Measurements from ENCODE around the gene GRIK4.

The GRIK4 gene

DNA sequence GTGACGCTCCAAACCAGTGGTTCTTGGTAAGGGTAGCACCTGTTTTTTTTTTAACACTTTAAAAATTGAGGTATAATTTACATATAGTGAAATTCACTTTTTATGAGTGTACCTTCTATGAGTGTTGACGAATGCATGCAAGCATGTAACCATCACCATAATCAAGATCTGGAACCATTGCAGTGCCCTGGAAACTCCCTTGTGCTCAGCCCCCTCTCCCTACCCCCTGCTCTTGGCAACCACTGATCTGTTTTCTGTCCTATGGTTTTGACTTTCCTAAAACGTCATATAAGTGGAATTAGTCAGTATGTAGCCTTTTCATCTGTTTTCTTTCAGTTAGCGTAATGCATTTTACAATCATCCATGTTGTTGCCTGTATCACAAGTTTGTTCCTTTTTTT lies 212.2 kb downstream of the GRIK4 start:
- H3K4me1 ChIP-seq (ENCODE audit: insufficient read depth, low read length): 0 out of 2 replicates have a peak, but pooled peaks cover 9% of the 10 kb centered on the region
- H3K9me3 ChIP-seq (ENCODE audit: control insufficient read depth, insufficient read depth, low read length): peaks cover 7% of the 10 kb centered on the region; the same call in 1 of the 2 replicates
- H3K36me3 ChIP-seq (ENCODE audit: insufficient read depth, low read length): no peaks in the 10 kb centered on the region
- no peak overlapping the region for H3K9ac ChIP-seq (ENCODE audit: low read depth, low read length)

DNA sequence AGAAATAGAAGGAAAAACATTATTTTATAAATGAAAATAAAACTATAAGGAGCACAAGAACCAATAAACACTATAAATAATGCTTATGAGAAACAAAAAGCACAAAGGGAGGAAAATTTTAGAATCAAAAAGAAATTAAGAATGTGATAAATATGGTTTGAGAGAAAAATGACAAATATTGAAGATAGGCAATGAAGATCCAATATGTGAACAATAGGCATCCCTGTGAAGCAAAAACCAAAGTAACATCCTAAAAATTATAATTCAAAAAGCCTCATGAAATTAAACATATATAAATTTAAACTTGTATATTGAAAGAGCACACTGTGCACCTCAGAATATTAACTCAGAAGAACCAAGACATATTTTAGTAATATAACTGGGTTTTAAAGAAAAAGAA lies 216.2 kb downstream of the GRIK4 start:
- Histone ChIP-seq H3K9me3 (ENCODE audit: control insufficient read depth, insufficient read depth, low read length) (peaks cover 7% of the 10 kb centered on the region; the same call in 1 of the 2 replicates), H3K9ac (ENCODE audit: low read depth, low read length) (no peak overlapping the region), H3K4me1 (ENCODE audit: insufficient read depth, low read length) (0 out of 2 replicates have a peak, but pooled peaks cover 4% of the 10 kb centered on the region), H3K36me3 (ENCODE audit: insufficient read depth, low read length) (no peaks in the 10 kb centered on the region)

DNA sequence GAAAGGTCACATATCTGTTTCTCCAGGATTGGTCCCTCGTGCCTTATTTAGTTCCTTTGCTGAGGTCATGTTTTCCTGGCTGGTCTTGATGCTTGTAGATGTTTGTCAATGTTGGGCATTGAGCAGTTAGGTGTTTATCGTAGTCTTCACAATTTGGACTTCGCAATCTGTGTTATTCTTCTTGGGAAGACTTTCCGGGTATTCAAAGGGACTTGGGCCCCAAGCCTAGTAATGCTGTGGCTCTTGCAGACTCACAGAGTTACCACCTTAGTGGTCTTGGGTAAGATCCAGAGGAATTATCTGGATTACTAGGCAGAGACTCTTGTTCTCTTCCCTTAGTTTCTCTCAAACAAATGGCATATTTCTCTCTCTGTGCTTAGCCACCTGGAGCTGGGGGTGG lies 223.5 kb downstream of the GRIK4 start:
- H3K36me3 ChIP-seq (ENCODE audit: insufficient read depth, low read length): no peaks in the 10 kb centered on the region
- H3K9ac ChIP-seq (ENCODE audit: low read depth, low read length): no peak overlapping the region
- H3K4me1 ChIP-seq (ENCODE audit: insufficient read depth, low read length): no peaks in the 10 kb centered on the region

DNA sequence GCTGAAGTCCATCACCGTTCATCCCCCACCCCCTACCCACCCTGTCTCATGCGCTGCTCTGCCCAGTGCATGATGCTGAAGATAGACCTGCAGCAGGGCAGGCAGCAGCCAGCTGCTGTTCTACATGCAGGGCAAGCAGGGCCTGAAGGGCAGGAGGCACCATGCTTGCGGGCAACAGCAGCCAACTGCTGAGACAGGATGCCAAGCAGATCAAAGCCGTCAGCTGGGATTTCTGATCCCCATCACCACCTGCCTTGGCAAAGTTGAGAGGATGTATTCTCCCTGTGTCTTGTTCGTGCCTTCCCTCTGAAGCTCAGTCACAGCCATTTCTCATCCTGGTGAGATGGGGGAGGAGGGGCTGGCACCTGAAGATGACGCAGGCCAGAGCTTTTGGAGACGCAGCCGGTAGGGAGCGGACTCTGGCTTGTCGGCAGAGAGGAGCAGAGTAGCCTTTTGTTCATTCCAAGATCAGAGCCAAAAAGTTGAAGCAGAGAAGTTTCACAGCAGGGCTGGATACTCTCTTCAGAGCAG lies 227.0 kb downstream of the GRIK4 start:
- Histone ChIP-seq H3K4me1 (ENCODE audit: insufficient read depth, low read length) (no peaks in the 10 kb centered on the region), H3K36me3 (ENCODE audit: insufficient read depth, low read length) (no peaks in the 10 kb centered on the region), H3K9me3 (ENCODE audit: control insufficient read depth, insufficient read depth, low read length) (no peaks in the 10 kb centered on the region), H3K9ac (ENCODE audit: low read depth, low read length) (no peak overlapping the region)

More for the DNA sequence above, 223.5 kb downstream of the GRIK4 start:
- no peaks in the 10 kb centered on the region for H3K9me3 ChIP-seq (ENCODE audit: control insufficient read depth, insufficient read depth, low read length)

DNA sequence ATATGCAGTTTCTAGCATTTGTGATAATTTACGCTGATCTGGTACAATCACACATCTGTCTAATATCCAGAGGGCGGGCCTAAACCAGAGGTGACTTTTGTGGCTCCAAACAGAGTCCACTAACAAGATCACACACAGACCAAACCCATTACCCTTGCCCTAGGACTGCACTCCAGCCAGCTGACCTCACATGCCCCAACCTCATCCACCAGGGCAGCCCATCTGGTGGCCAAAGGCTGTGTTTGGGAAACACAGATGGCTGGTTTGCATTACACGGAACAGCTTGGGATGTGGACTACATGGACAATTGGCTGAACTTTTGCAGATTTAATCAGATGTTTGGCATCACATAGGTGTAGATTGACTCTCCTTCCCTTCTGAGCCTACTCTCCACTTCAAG lies 228.2 kb downstream of the GRIK4 start:
- no peaks in the 10 kb centered on the region for H3K36me3 ChIP-seq (ENCODE audit: insufficient read depth, low read length)
- no peaks in the 10 kb centered on the region for H3K9me3 ChIP-seq (ENCODE audit: control insufficient read depth, insufficient read depth, low read length)
- H3K4me1 ChIP-seq (ENCODE audit: insufficient read depth, low read length): no peaks in the 10 kb centered on the region
- H3K9ac ChIP-seq (ENCODE audit: low read depth, low read length): no peak overlapping the region

DNA sequence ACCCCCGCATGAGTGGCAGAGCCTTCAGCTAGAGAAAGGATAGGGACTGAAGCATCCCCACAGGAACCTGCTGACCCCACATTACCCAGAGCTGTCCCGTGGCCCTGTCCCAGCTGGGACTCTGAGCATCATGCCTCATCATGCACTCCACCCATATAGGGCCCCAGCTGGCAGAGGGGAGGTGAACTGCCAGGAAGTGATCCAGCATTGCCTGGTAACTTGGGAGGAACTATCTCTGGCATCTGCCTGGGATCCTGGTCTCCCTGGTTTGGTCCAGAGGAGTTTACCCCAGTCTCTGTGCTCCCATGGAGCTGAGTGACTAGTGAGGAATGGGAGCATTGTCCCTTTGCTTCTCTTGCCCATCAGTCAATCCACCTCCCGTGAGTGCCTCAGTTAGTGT lies 228.8 kb downstream of the GRIK4 start:
- no peaks in the 10 kb centered on the region for H3K4me1 ChIP-seq (ENCODE audit: insufficient read depth, low read length)
- H3K36me3 ChIP-seq (ENCODE audit: insufficient read depth, low read length): no peaks in the 10 kb centered on the region
- H3K9me3 ChIP-seq (ENCODE audit: control insufficient read depth, insufficient read depth, low read length): no peaks in the 10 kb centered on the region
- no peak overlapping the region for H3K9ac ChIP-seq (ENCODE audit: low read depth, low read length)

DNA sequence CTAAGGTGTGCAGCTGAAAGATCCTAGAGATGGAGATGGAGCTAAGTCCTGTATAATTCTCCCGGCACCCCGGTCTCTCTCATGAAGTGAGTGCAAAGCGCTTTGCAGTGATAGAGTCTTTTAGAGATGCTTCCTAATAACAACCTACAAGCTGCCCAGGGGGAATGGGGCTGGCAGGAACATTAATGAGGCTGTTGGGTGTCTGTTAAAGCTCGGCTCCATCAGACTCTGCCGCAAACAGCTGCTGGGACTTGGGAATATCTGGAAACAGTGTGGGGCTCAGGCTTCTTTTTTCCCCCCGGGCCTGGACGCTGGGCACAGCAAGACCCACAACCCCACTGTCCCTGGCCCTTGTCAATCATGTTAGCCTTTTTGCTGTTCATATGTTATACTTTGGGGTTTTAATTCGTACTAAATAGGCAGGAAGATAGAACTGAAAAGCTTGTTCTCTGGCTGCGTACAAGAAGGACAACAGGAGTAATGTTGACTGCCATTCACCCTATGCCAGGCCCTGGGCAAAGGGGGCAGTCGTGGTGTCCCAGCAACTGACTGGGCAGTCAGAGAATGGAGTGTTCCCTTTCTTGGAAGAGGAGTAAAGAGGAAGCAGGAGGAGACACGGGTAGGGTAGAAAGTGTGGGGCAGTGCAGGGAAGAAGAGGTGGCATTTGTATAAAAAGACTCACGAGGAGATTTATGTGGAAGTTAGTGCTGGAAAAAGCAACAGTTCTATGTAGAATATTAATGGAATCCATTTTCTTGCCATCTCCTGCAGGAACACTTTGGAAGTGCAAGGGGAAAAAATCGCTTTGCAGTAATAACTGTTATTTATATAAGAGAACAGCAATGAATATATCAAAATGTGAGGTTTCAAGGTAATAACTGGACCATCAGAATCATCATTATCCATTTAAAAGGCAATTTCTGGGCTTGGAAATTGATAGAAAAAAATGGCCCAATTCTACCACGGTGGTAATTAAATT lies 232.8 kb downstream of the GRIK4 start:
- no peak overlapping the region for H3K9ac ChIP-seq (ENCODE audit: low read depth, low read length)
- H3K9me3 ChIP-seq (ENCODE audit: control insufficient read depth, insufficient read depth, low read length): no peaks in the 10 kb centered on the region
- peaks cover 5% of the 10 kb centered on the region; the same call in 1 of the 2 replicates for H3K4me1 ChIP-seq (ENCODE audit: insufficient read depth, low read length)

DNA sequence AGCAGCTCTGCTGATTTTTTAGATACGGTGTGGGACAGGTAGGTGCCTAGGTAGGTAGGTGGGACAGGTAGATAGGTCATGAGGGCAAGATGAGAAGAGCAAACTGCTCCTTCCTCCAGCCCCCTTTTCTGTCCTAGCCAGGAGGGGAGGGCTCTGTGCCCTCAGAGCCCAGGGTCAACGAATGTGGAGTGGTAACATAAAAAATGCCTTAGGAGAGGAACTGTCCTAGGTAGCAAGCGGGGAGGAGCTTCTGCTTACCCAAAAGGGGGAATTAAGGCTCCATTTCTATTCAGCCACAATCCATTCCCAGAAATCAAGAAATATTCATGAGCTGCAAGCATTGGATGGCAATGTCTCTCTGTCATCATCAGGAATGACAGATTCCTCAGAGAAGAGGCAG lies 234.8 kb downstream of the GRIK4 start:
- no peaks in the 10 kb centered on the region for H3K36me3 ChIP-seq (ENCODE audit: insufficient read depth, low read length)
- peaks cover 5% of the 10 kb centered on the region; the same call in 1 of the 2 replicates for H3K4me1 ChIP-seq (ENCODE audit: insufficient read depth, low read length)
- no peak overlapping the region for H3K9ac ChIP-seq (ENCODE audit: low read depth, low read length)
- H3K9me3 ChIP-seq (ENCODE audit: control insufficient read depth, insufficient read depth, low read length): no peaks in the 10 kb centered on the region

More for the DNA sequence above, 232.8 kb downstream of the GRIK4 start:
- no peaks in the 10 kb centered on the region for H3K36me3 ChIP-seq (ENCODE audit: insufficient read depth, low read length)

DNA sequence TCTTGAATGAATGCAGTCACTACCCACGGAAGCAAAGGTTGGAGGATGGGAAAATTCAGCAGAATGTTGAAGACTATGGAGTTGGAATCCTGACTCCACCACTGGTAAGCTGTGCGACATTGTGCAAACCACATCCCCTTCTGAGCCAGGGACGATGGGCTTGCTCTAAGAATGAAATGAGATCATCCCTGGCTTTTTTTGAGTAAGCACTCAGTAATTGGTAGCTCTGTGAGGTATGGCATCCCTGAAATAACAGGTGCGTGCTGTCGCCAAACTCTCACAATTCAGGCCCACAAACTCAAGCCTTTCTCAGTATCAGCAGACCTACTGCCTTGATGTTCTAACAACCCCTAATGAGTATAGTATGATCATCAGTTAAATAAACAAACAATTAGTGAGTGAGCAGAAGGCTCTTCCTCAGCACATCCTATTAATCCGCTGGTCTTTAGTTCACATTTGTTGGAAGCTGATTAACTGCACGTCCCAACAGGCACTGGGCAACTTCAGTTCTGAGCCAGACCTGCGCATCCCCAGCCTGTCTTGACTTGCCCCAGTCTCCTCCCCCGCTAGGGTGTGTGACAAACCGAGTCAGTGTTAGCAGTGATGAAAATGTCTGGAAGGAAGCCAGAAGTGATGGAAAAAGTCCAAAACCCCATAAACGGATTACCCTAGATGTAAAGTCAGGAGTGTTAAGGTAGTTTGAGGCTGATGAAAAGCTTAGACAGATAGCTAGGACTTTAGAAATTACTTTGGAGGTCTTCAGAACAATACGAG lies 235.5 kb downstream of the GRIK4 start:
- no peak overlapping the region for H3K9ac ChIP-seq (ENCODE audit: low read depth, low read length)
- no peaks in the 10 kb centered on the region for H3K9me3 ChIP-seq (ENCODE audit: control insufficient read depth, insufficient read depth, low read length)
- peaks cover 5% of the 10 kb centered on the region; the same call in 1 of the 2 replicates for H3K4me1 ChIP-seq (ENCODE audit: insufficient read depth, low read length)
- no peaks in the 10 kb centered on the region for H3K36me3 ChIP-seq (ENCODE audit: insufficient read depth, low read length)

DNA sequence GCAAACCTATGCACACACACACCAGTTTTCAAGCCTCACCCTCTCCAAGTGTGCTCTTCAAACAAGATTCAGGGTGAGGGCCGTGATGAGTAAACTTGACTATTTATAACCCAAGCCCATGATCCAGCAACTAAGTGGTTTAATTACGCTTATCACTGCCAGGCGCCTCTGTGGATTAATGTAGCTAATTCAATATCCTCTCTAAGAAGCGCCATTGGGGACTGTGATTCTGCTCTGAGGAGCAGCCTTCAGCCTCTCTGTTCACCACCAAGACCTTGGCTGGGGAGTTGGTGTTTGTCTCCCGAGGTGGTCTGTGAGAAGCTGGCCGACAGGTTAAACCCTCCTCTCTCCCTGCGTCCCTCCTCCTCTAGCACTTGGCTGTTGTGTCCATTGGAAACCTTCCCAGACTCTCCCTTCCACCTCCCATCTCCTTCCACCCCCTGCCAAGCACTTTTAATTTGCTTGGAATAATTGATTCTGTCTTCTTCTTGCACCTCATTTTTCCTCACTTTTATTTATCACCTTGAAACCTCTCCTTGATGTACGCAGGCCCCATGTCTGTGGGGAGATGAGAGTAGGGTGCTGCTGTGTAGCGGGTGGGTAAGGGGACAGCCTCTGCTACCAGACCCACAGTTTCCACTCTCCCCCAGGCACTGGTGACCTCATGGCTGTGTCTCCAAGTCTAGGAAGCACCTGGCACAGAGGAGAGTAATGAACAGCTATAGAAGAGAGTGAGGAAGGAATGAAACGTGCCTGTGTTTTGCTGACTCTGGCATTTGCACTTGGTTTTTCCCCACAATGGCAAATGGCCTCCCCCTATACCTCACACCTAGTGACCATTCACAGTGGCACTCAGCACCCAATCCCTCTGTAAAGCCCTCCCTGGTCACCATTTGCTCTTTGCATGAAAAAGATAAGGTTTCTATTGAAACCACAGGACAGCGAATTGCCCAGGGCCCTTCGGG lies 236.6 kb downstream of the GRIK4 start:
- Histone ChIP-seq H3K36me3 (ENCODE audit: insufficient read depth, low read length) (no peaks in the 10 kb centered on the region), H3K9me3 (ENCODE audit: control insufficient read depth, insufficient read depth, low read length) (no peaks in the 10 kb centered on the region), H3K4me1 (ENCODE audit: insufficient read depth, low read length) (peaks cover 5% of the 10 kb centered on the region; the same call in 1 of the 2 replicates), H3K9ac (ENCODE audit: low read depth, low read length) (no peak overlapping the region)

DNA sequence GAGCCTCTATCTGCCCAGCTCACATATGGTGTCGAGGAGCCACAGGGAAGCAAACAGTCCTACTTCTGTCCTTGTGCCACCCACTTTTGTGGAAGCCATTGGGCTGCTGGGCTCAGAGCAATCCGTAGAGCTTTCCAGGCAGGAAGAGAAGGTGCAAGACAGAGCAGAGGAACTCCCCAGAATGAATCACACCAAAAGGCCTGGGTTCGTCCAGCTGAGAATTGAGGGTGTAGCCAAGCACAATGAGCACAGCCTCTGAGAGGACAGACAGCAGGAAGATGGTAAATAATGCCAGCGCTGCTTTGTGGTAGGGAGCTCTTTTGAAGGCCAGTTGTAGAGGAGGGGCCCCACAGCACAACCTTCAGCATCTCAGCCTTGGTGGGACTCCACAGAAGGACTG lies 237.8 kb downstream of the GRIK4 start:
- H3K4me1 ChIP-seq (ENCODE audit: insufficient read depth, low read length): peaks cover 5% of the 10 kb centered on the region; the same call in 1 of the 2 replicates

DNA sequence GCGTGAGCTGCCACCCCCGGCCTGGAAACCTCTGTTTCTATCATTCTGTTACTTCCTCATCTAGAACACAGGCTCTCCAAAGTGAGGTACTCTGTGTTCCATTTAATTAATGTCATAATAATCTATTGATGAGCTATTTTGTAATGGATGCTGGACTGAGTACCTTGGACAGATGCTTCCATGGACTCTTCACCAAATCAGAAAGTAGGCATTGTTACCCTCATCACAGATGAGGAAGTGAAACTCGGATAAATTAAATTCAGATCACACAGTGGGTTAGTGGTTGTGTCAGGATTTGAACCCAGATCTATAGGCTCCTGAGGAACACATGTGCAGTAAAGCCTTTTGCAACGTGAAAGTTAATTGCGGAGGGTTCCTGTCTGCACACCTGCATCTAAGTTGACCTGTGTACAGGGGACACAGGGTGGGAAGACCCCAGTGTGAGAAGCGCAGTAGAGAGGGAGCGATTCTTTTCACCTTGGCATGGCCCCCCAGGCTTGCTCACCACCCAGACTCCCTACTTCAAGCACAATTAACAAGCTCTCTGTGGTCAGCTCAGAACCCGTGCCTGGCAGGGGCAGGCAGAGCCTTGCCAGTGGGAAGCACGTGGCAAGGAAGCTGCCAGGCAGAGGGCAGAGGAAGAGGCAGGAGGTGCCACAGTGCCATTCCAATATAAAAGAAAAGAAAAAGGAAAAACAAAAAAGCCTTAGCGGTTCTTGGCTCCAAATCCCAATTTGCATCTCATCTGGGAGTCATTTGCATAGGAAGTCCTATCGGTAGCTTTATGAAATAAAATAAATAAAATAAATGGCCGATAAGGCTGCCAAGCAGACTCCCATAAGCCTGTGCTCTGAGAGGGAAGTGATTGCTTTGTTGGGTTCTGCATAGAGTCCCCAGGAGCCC lies 239.3 kb downstream of the GRIK4 start:
- Histone ChIP-seq H3K4me1 (ENCODE audit: insufficient read depth, low read length) (peaks cover 5% of the 10 kb centered on the region; the same call in 1 of the 2 replicates), H3K9me3 (ENCODE audit: control insufficient read depth, insufficient read depth, low read length) (no peaks in the 10 kb centered on the region), H3K36me3 (ENCODE audit: insufficient read depth, low read length) (no peaks in the 10 kb centered on the region), H3K9ac (ENCODE audit: low read depth, low read length) (no peak overlapping the region)

More for the DNA sequence above, 237.8 kb downstream of the GRIK4 start:
- Histone ChIP-seq H3K9me3 (ENCODE audit: control insufficient read depth, insufficient read depth, low read length) (no peaks in the 10 kb centered on the region), H3K36me3 (ENCODE audit: insufficient read depth, low read length) (no peaks in the 10 kb centered on the region), H3K9ac (ENCODE audit: low read depth, low read length) (no peak overlapping the region)

DNA sequence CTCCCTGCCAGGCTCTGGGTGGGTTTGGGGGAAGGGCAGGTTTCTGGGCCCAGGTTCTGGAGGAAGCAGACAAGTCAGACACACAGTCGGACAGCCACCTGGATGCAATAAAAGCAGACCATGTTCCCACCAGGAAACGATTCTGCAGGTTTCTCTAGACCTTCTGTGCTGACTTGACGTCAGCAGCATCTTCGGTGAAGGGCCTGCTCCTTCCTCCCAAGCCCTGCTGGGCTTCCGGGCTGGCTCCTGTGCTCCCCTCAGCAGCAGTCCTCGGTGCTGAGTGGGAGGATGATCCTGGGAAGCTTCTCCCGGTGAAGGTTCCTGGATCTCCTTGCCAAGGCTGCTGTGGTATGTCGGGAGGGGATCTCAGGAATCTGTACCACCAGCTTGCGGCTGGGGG lies 240.0 kb downstream of the GRIK4 start:
- Histone ChIP-seq H3K9me3 (ENCODE audit: control insufficient read depth, insufficient read depth, low read length) (no peaks in the 10 kb centered on the region), H3K36me3 (ENCODE audit: insufficient read depth, low read length) (no peaks in the 10 kb centered on the region), H3K9ac (ENCODE audit: low read depth, low read length) (no peak overlapping the region), H3K4me1 (ENCODE audit: insufficient read depth, low read length) (peaks cover 5% of the 10 kb centered on the region; the same call in 1 of the 2 replicates)
